HEK293T (cell line): ENCODE results near the gene SNRPN.

Experiments used
- ARNT ChIP-seq: fragments of 450-650 bp; IDR thresholded peaks from 2 replicates; pipeline ENCODE4 v1.6.1; 2017; ENCODE audit warnings: mild to moderate bottlenecking
- FOXA1 ChIP-seq: fragments of 450-650 bp; IDR thresholded peaks from 2 replicates; pipeline ENCODE4 v1.6.1; 2016; ENCODE audit warnings: mild to moderate bottlenecking
- FOXM1 ChIP-seq: fragments of 450-650 bp; IDR thresholded peaks from 2 replicates; pipeline ENCODE4 v1.6.1; 2017; ENCODE audit warnings: mild to moderate bottlenecking, borderline replicate concordance
- L3MBTL2 ChIP-seq: fragments of 450-650 bp; conservative IDR thresholded peaks from 2 replicates; pipeline ENCODE4 v1.6.1; 2016; ENCODE audit warnings: mild to moderate bottlenecking
- TARDBP ChIP-seq: fragments of 450-650 bp; IDR thresholded peaks from 2 replicates; pipeline ENCODE4 v1.6.1; 2016

DNA sequence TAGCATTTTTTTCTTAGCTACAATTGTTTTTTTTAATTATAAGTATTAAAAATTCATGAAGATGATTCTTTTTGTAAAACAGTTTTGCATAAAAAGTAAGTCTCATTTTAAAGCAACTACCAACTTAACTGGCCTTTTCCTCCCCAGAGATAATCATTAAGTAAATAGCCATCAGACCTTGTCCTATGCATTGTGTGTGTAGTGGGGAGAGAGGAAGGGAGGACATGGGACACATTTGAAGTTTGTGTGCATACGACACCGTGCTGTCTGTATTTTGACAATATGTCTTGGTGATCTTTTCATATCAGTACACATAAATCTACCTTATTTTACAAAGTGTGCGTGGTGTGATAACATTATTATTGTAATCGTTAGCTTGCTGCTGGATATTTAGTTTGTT is 8.1 kb downstream of the SNRPN start:
- TF ChIP-seq FOXM1 (no peak), FOXA1 (no peak), ARNT (no peak), TARDBP (no peak), L3MBTL2 (no peak)
